Liver (tissue), 9 donors: ENCODE results near the gene CDH24. TPM values are rescaled to one million over a fixed set of nuclear protein-coding genes. Genes with fewer than 3 reads are reported as not detected.

ENCODE experiments used
- DNase-seq: peaks from one replicate; pipeline ENCODE4 v3.0.0-alpha.2; 2017; ENCODE audit warnings: low spot score
- H3K27ac ChIP-seq, 2 donors: one replicate each; pipeline ENCODE4 v1.7.0; 2013; ENCODE audit warnings: inconsistent platforms in 2 of 2, low read length in 2 of 2, control low read depth in 1 of 2, low read depth in 1 of 2, mild to moderate bottlenecking in 1 of 2
- H3K27me3 ChIP-seq, 4 donors: one replicate each; pipeline versions ENCODE4 v1.6.1 to v1.7.0; 2013; ENCODE audit warnings: low read length in 3 of 4, inconsistent platforms in 1 of 4, mild to moderate bottlenecking in 1 of 4, moderate library complexity in 1 of 4; ENCODE audit not compliant: control insufficient read depth in 4 of 4, insufficient read depth in 4 of 4
- H3K36me3 ChIP-seq, 4 donors: one replicate each; pipeline versions ENCODE4 v1.6.1 to v1.7.0; 2013; ENCODE audit warnings: low read length in 3 of 4, mild to moderate bottlenecking in 3 of 4, low read depth in 1 of 4, moderate library complexity in 1 of 4; ENCODE audit not compliant: control insufficient read depth in 4 of 4, insufficient read depth in 3 of 4
- H3K4me1 ChIP-seq, 4 donors: one replicate each; pipeline versions ENCODE4 v1.6.1 to v1.7.0; 2013; ENCODE audit warnings: low read length in 3 of 4, mild to moderate bottlenecking in 3 of 4, moderate library complexity in 1 of 4; ENCODE audit not compliant: control insufficient read depth in 4 of 4, insufficient read depth in 4 of 4
- H3K4me3 ChIP-seq, 3 donors: one replicate each; pipeline versions ENCODE4 v1.6.1 to v1.7.0; 2013; ENCODE audit warnings: low read length in 3 of 3, control low read depth in 1 of 3, low read depth in 1 of 3, mild to moderate bottlenecking in 1 of 3
- H3K9ac ChIP-seq, 2 donors: one replicate each; pipeline ENCODE4 v1.7.0; 2013; ENCODE audit warnings: low read length in 2 of 2, mild to moderate bottlenecking in 2 of 2, moderate library complexity in 2 of 2, control low read depth in 1 of 2, low read depth in 1 of 2
- H3K9me3 ChIP-seq, 4 donors: one replicate each; pipeline versions ENCODE4 v1.6.1 to v1.7.0; 2013; ENCODE audit warnings: low read length in 3 of 4; ENCODE audit not compliant: control insufficient read depth in 4 of 4
- EGR1 ChIP-seq, 2 donors: IDR thresholded peaks; 2 replicates each; pipeline ENCODE4 v1.6.1; 2016 to 2018; ENCODE audit warnings: antibody characterized with exemption in 2 of 2, low read depth in 2 of 2
- FOXA1 ChIP-seq: IDR thresholded peaks from 2 replicates; pipeline ENCODE4 v1.6.1; 2016; ENCODE audit warnings: antibody characterized with exemption
- FOXA2 ChIP-seq: IDR thresholded peaks from 2 replicates; pipeline ENCODE4 v1.6.1; 2016; ENCODE audit warnings: antibody characterized with exemption
- GABPA ChIP-seq, 2 donors: IDR thresholded peaks in 1 of 2; conservative IDR thresholded peaks in 1 of 2; 2 replicates each; pipeline ENCODE4 v1.6.1; 2016; ENCODE audit warnings: antibody characterized with exemption in 2 of 2, mild to moderate bottlenecking in 1 of 2, moderate library complexity in 1 of 2
- HNF4A ChIP-seq, 2 donors: conservative IDR thresholded peaks; 2 replicates each; pipeline ENCODE4 v1.6.1; 2016; ENCODE audit warnings: antibody characterized with exemption in 2 of 2, mild to moderate bottlenecking in 2 of 2
- HNF4G ChIP-seq: IDR thresholded peaks from 2 replicates; pipeline ENCODE4 v1.6.1; 2016; ENCODE audit warnings: antibody characterized with exemption
- JUND ChIP-seq, 2 donors: IDR thresholded peaks; 2 replicates each; pipeline ENCODE4 v1.6.1; 2016; ENCODE audit warnings: antibody characterized with exemption in 2 of 2
- NR2F2 ChIP-seq: IDR thresholded peaks from 2 replicates; pipeline ENCODE4 v1.6.1; 2016; ENCODE audit warnings: antibody characterized with exemption
- RAD21 ChIP-seq, 2 donors: IDR thresholded peaks; 2 replicates each; pipeline ENCODE4 v1.6.1; 2016; ENCODE audit warnings: antibody characterized with exemption in 2 of 2, mild to moderate bottlenecking in 2 of 2
- RXRA ChIP-seq, 2 donors: IDR thresholded peaks; 2 replicates each; pipeline ENCODE4 v1.6.1; 2017 to 2018; ENCODE audit warnings: antibody characterized with exemption in 2 of 2, mild to moderate bottlenecking in 1 of 2
- SP1 ChIP-seq: IDR thresholded peaks from 2 replicates; pipeline ENCODE4 v1.6.1; 2018; ENCODE audit warnings: antibody characterized with exemption, mild to moderate bottlenecking
- TAF1 ChIP-seq: conservative IDR thresholded peaks from 2 replicates; pipeline ENCODE4 v1.6.1; 2016; ENCODE audit warnings: antibody characterized with exemption, mild to moderate bottlenecking
- YY1 ChIP-seq: IDR thresholded peaks from 2 replicates; pipeline ENCODE4 v1.6.1; 2016; ENCODE audit warnings: antibody characterized with exemption, mild to moderate bottlenecking
- whole genome bisulfite sequencing: extraction: QIAGEN DNeasy Blood & Tissue Kit; methylation state at CpG from one replicate; pipeline ENCODE4 v1.1.7; 2013; 5-methylcytosine and 5-hydroxymethylcytosine counted together
- polyA plus RNA-seq, 2 donors: library from polyadenylated mRNA; stranded (reverse) in 1 of 2; unstranded in 1 of 2; fragments of 200-250 nt in 1 of 2; fragments of >200 nt in 1 of 2; fragmentation: Nextera tagmentation in 1 of 2; extraction: Ambion mirVana in 1 of 2; gene quantifications; one replicate each; pipeline versions ENCODE4 v1.2.1 to v1.2.3, GENCODE V29; 2013 to 2015
- total RNA-seq, 2 donors: library from RNA; depleted of rRNA; stranded (reverse); fragments of >200 nt; gene quantifications; one replicate each; pipeline ENCODE4 v1.2.3, GENCODE V29; 2014
- TF ChIP-seq, protein P1 (sequence below): IDR thresholded peaks from 2 replicates; pipeline ENCODE4 v1.6.1; 2016; ENCODE audit warnings: antibody characterized with exemption
- TF ChIP-seq, protein P2 (sequence below): IDR thresholded peaks from 2 replicates; pipeline ENCODE4 v1.6.1; 2016; ENCODE audit warnings: antibody characterized with exemption
- TF ChIP-seq, protein P3 (sequence below): fragments of 150-350 bp; IDR thresholded peaks from 2 replicates; pipeline ENCODE4 v1.5.1; 2017; ENCODE audit warnings: improper control_type of control experiment, low read depth, low read length; ENCODE audit not compliant: missing input control
- TF ChIP-seq, protein P4 (sequence below): IDR thresholded peaks from 2 replicates; pipeline ENCODE4 v1.6.1; 2016; ENCODE audit warnings: antibody characterized with exemption
- TF ChIP-seq, protein P5 (sequence below): IDR thresholded peaks from 2 replicates; pipeline ENCODE4 v1.6.1; 2016; ENCODE audit warnings: antibody characterized with exemption, mild to moderate bottlenecking
- donor health status: healthy.
- donor health status: healthy.
- donor health status: healthy.
- donor health status: healthy.
- donor health status: healthy.

The CDH24 gene
- total and polyA plus RNA-seq, 4 donors: 0.23 to 0.50 (median 0.38) TPM; not detected in 1

DNA sequence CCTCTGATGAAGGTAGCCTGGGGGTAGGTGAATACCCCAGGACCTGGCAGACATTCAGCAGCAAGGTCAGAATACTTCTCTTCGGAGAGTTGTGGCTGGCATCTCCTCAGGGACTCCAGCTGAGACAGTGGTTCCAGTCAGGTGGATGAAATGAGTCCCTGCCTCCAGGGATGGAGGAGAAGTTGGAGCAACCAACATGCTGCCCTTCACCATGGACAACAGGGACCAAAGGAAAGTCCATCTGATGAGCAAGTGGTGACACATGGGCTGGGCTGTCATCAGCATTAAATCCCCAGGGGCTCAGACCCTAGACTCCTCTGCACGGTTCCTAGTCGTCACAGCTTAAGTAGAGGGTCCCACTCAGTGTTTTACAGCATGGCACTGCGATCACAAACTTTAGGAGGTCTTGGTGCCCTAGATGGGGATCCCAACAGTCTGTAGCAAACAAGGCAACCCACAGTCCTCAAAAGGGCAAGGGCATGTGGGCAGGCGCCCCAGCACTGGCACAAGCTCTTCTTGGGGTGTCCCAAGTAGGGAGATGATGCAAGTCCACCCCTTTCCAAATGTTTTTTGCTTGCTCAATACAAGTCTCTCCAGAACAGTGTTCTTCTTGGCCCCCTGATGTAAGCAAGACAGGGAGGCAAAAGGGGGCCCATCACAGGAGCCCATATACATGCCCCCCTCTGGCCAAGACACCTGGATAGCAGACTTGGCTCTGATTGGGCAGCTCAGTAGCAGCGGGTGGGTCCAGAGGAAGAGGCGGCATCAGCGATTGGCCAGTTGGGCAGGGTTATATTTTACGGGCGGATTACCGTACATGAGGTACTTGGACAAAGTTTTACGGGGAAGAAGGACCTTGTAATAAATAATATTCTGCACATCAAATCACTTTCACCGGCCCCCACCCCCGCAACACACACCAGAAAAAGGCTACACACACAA lies 10.8 kb upstream of the CDH24 start:
- no peak overlapping the region for H3K4me3 ChIP-seq
- WGBS: 83% methylated on average over 14 of the region's 14 CpGs
- H3K36me3 ChIP-seq: peaks cover 11 to 46% (median 38%) of the 10 kb centered on the region in 4 donors
- no peak overlapping the region for H3K9ac ChIP-seq
- TF ChIP-seq SP1: no peak
- TF ChIP-seq, protein P1, sequence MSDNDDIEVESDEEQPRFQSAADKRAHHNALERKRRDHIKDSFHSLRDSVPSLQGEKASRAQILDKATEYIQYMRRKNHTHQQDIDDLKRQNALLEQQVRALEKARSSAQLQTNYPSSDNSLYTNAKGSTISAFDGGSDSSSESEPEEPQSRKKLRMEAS: no peak
- no peak for TF ChIP-seq YY1
- TF ChIP-seq, protein P2, sequence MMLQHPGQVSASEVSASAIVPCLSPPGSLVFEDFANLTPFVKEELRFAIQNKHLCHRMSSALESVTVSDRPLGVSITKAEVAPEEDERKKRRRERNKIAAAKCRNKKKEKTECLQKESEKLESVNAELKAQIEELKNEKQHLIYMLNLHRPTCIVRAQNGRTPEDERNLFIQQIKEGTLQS: no peak
- TF ChIP-seq FOXA2: no peak
- TF ChIP-seq NR2F2: no peak
- TF ChIP-seq, protein P3, sequence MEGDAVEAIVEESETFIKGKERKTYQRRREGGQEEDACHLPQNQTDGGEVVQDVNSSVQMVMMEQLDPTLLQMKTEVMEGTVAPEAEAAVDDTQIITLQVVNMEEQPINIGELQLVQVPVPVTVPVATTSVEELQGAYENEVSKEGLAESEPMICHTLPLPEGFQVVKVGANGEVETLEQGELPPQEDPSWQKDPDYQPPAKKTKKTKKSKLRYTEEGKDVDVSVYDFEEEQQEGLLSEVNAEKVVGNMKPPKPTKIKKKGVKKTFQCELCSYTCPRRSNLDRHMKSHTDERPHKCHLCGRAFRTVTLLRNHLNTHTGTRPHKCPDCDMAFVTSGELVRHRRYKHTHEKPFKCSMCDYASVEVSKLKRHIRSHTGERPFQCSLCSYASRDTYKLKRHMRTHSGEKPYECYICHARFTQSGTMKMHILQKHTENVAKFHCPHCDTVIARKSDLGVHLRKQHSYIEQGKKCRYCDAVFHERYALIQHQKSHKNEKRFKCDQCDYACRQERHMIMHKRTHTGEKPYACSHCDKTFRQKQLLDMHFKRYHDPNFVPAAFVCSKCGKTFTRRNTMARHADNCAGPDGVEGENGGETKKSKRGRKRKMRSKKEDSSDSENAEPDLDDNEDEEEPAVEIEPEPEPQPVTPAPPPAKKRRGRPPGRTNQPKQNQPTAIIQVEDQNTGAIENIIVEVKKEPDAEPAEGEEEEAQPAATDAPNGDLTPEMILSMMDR: no peak
- no peak for TF ChIP-seq GABPA (IDR thresholded peaks at IDR 0.05 in 1 of 2, conservative IDR thresholded peaks at IDR 0.05 in 1 of 2)
- TF ChIP-seq RAD21 (IDR thresholded peaks at IDR 0.05): no peak
- no peak for TF ChIP-seq FOXA1
- TF ChIP-seq HNF4A (conservative IDR thresholded peaks at IDR 0.05): no peak
- TF ChIP-seq RXRA (IDR thresholded peaks at IDR 0.05): no peak
- no peak for TF ChIP-seq TAF1
- no peak for TF ChIP-seq HNF4G
- TF ChIP-seq JUND (IDR thresholded peaks at IDR 0.05): no peak
- TF ChIP-seq EGR1 (IDR thresholded peaks at IDR 0.05; ENCODE audit: low read depth in 2 of 2): no peak
- TF ChIP-seq, protein P4, sequence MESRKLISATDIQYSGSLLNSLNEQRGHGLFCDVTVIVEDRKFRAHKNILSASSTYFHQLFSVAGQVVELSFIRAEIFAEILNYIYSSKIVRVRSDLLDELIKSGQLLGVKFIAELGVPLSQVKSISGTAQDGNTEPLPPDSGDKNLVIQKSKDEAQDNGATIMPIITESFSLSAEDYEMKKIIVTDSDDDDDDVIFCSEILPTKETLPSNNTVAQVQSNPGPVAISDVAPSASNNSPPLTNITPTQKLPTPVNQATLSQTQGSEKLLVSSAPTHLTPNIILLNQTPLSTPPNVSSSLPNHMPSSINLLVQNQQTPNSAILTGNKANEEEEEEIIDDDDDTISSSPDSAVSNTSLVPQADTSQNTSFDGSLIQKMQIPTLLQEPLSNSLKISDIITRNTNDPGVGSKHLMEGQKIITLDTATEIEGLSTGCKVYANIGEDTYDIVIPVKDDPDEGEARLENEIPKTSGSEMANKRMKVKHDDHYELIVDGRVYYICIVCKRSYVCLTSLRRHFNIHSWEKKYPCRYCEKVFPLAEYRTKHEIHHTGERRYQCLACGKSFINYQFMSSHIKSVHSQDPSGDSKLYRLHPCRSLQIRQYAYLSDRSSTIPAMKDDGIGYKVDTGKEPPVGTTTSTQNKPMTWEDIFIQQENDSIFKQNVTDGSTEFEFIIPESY: no peak
- TF ChIP-seq, protein P5, sequence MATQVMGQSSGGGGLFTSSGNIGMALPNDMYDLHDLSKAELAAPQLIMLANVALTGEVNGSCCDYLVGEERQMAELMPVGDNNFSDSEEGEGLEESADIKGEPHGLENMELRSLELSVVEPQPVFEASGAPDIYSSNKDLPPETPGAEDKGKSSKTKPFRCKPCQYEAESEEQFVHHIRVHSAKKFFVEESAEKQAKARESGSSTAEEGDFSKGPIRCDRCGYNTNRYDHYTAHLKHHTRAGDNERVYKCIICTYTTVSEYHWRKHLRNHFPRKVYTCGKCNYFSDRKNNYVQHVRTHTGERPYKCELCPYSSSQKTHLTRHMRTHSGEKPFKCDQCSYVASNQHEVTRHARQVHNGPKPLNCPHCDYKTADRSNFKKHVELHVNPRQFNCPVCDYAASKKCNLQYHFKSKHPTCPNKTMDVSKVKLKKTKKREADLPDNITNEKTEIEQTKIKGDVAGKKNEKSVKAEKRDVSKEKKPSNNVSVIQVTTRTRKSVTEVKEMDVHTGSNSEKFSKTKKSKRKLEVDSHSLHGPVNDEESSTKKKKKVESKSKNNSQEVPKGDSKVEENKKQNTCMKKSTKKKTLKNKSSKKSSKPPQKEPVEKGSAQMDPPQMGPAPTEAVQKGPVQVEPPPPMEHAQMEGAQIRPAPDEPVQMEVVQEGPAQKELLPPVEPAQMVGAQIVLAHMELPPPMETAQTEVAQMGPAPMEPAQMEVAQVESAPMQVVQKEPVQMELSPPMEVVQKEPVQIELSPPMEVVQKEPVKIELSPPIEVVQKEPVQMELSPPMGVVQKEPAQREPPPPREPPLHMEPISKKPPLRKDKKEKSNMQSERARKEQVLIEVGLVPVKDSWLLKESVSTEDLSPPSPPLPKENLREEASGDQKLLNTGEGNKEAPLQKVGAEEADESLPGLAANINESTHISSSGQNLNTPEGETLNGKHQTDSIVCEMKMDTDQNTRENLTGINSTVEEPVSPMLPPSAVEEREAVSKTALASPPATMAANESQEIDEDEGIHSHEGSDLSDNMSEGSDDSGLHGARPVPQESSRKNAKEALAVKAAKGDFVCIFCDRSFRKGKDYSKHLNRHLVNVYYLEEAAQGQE: no peak
- no peaks in the 10 kb centered on the region for H3K27me3 ChIP-seq
- H3K4me1 ChIP-seq: peaks cover 2 to 29% (median 20%) of the 10 kb centered on the region in 4 donors
- DNase-seq: no peak
- H3K9me3 ChIP-seq: no peaks in the 10 kb centered on the region
- H3K27ac ChIP-seq: no peak overlapping the region
